22Rv1 (cell line): ENCODE measurements around the gene CPNE8.

Experiments used
- ZFX ChIP-seq: fragments of 450-650 bp; IDR thresholded peaks from 2 replicates; pipeline ENCODE4 v1.6.1; 2017; ENCODE audit warnings: antibody characterized with exemption, borderline replicate concordance
- TF ChIP-seq, protein P1 (sequence below): fragments of 450-650 bp; IDR thresholded peaks from 2 replicates; pipeline ENCODE4 v1.5.1; 2017; ENCODE audit warnings: mild to moderate bottlenecking

DNA sequence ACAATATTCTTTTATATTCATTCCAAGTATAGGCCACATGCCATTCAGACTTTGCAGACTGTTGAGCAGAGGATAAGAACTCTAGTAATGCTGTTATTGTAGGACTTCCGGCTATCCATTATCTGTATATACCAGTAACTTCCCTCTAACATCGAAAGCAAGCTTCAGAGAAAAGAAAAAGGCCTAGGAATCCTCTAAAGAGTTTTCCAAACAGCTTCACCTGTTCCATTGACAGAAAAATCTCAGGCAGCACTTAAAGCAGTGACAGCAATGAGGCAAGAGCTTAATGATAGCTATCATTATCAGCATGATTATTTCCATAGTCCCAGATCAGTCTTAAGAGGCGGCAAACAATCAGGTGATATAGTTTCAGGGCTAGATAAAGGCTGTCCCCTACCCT, 1.8 kb downstream of the CPNE8 start:
- TF ChIP-seq, protein P1, sequence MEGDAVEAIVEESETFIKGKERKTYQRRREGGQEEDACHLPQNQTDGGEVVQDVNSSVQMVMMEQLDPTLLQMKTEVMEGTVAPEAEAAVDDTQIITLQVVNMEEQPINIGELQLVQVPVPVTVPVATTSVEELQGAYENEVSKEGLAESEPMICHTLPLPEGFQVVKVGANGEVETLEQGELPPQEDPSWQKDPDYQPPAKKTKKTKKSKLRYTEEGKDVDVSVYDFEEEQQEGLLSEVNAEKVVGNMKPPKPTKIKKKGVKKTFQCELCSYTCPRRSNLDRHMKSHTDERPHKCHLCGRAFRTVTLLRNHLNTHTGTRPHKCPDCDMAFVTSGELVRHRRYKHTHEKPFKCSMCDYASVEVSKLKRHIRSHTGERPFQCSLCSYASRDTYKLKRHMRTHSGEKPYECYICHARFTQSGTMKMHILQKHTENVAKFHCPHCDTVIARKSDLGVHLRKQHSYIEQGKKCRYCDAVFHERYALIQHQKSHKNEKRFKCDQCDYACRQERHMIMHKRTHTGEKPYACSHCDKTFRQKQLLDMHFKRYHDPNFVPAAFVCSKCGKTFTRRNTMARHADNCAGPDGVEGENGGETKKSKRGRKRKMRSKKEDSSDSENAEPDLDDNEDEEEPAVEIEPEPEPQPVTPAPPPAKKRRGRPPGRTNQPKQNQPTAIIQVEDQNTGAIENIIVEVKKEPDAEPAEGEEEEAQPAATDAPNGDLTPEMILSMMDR: no peak
- no peak for TF ChIP-seq ZFX
